Stimulated activated naive CD8-positive, alpha-beta T cell treated with anti-CD3 and anti-CD28 coated beads, Interleukin-15, Interleukin-2, amounts not matched to agents 100 U/mL and 50 U/mL, for 24 hours (primary cell): ENCODE results near the gene LIMS2.
A peak's percentile ranks its signal among the peaks of the same experiment; 100 is the strongest.

Experiments
- ATAC-seq: fragments of 150-1000 bp; cut with Tn5 transposase; one replicate; pipeline ENCODE4 v1.10.0; 2021
- DNase-seq: peaks from one replicate; pipeline ENCODE4 v3.0.0; 2021

The LIMS2 gene

GRCh38 chr2:127658641-127659407 is 16.5 kb downstream of the LIMS2 start:
- ATAC-seq (no peak), DNase-seq (no peak)

DNA sequence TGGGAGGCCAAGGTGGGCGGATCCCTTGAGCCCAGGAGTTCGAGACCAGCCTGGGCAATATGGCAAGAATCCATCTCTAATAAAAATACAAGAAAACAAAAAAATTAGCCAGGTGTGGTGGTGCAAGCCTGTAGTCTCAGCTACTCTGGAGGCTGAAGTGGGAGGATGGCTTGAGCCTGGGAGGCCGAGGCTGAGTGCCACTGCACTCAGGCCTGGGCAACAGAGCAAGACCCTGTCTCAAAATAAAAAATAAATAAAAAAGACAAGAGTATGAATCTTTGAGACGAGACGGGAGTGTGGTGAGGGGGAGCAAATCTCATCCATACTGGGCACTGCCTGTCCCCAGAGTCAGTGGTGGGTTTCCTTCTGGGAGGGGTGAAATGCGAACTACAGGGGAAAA is 17.2 kb downstream of the LIMS2 start:
- DNase-seq (no peak), ATAC-seq (no peak)

DNA sequence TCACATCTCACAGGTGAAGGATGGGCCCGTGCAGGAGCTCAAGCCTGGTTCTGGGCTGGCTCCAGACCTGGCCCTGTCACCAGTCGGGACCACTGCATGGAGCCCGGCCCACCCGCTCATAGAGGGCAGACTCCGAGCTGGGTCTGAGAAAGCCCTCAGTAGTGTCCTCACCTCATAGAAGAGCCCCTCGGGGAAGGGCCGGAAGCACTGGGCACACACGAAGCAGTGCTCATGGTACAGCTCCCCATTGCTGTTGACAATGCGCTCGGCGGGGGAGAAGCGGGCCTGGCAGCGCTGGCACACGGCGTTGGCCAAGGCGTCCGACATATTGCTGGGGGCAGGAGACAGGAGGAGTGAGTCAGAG is 18.1 kb downstream of the LIMS2 start:
- no peak for DNase-seq
- no peak for ATAC-seq

GRCh38 chr2:127656569-127657231 is 18.6 kb downstream of the LIMS2 start:
- DNase-seq (no peak), ATAC-seq (no peak)

- DNase-seq: no peak
- ATAC-seq: no peak
These were observed 19.9 kb downstream of the LIMS2 start for GRCh38 chr2:127655209-127656073.

DNA sequence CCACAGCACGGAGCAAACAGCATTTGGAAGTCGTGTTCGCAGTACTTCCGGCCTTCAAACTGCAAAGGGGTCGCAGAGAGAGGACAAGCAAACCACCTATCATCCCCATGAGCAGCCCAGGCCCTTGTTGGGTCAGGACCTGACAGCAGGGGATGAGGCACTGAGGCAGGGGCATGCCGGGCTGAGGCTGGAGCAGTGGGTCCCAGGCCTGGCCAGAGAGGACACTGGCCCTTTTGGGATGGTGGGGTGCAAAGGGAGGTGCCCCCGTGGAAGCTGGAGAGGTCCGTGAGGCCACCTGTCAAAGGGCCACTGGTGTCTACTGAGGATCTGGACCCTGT is 20.5 kb downstream of the LIMS2 start:
- no peak for ATAC-seq
- DNase-seq: no peak

DNA sequence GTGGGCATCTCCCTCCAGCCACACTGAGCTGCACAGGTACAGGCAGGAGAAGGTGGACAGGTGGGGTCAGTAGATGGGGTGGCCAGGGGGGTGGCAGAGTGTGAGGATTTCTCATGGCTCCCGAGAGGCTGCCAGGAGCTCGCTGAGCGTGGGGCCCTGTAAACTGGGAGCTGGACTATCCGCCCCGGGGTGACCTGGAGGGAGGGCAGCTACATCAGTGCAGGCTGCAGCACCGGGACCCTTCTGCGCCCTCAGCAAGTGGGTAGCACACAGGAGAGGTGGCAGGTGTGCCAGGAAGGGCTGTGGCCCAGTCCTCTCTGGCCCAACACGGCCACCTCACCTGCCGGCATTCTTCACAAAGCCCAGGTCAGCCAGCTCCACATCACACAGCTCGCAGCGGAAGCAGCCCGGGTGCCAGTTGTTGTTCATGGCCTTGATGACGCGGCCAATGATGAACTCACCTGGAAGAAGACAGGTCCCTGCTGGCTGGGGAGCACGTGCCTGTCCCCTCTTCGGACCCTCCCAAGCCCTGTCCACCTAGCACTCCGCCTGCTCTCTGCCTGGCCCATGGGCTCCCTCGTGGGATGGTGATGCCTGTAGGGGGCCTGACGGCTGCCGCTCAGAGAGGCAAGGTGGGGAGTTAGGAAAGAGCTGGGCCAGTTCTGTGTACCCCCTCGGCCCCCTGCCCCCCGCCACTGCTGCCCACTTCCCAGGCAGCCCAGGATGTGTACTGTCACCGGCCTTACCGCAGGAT is 21.1 kb downstream of the LIMS2 start:
- no peak for DNase-seq
- no peak for ATAC-seq

DNA sequence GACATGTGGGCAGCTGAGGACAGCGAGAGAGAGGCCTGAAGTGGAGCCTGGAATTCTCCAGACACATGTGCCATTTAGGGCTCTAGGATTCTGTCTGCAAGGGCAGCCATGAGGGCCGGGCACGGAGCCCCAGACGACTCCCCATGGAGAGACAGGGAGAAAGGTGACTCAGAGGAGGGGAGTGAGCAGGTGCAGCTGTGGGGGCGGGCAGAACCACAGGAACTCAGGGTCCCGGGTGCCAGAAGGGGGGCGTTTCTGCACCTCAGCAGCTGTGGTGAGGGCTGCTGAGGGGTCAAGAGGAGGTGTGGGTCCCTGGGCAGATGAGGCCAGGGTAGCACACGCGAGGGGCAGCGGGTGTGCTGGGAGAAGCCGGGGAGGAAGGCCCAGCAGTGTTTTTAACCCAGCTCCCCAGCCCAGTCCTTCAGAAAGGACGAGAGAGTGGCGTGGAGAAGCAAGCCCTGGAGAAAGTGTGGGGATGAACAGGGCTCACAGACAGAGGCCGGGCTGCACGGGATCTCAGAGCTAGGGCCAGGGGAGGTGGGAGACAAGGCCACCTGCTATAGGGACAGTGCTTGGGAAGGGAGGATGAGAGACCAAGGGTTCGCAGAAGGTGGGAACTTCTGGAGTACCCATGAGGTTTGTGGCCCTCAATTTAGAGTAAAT is 21.8 kb downstream of the LIMS2 start:
- DNase-seq: no peak
- no peak for ATAC-seq

DNA sequence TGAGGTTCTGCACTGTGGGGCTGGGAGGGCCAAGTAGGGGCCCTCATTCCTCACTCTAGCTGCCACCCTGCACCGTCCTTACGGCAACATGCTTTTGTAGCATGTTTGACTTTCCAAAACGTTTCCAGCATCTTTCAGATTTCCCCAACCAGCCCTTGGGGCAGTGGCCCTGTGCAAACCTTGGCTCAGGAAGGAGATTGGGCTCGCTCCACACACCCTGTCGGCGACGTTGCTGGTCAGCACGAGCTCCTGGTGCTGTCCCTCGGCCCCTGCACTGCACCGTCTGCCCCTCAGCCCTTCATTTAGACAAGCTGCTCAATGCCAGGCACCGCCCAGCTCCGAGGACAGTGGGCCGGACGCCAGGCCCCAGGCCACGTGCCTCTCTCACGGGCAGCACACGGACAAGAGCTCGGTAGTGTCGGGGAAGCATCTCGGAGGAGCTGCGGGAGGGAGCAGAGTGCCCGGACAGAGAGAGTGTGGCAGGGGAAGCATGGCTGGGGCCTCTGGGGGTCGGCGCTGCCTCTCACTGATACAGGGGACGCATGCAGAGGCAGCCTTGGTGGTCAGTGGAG is 22.5 kb downstream of the LIMS2 start:
- DNase-seq: no peak
- ATAC-seq: no peak

- no peak for DNase-seq
- no peak for ATAC-seq
These were observed 23.3 kb downstream of the LIMS2 start for GRCh38 chr2:127651971-127652550.

GRCh38 chr2:127651381-127651809 is 23.9 kb downstream of the LIMS2 start:
- ATAC-seq: no peak
- no peak for DNase-seq

DNA sequence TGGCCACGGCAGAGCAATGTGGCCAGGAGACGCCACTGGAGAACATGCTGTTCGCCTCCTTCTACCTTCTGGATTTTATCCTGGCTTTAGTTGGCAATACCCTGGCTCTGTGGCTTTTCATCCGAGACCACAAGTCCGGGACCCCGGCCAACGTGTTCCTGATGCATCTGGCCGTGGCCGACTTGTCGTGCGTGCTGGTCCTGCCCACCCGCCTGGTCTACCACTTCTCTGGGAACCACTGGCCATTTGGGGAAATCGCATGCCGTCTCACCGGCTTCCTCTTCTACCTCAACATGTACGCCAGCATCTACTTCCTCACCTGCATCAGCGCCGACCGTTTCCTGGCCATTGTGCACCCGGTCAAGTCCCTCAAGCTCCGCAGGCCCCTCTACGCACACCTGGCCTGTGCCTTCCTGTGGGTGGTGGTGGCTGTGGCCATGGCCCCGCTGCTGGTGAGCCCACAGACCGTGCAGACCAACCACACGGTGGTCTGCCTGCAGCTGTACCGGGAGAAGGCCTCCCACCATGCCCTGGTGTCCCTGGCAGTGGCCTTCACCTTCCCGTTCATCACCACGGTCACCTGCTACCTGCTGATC is 24.4 kb downstream of the LIMS2 start:
- no peak for DNase-seq
- no peak for ATAC-seq

- ATAC-seq (no peak), DNase-seq (no peak)
These were observed 25.1 kb downstream of the LIMS2 start for GRCh38 chr2:127650041-127650784.

- DNase-seq: peak; percentile 95
- ATAC-seq: peak; percentile 58
These were observed 25.7 kb downstream of the LIMS2 start for GRCh38 chr2:127649684-127650040.

DNA sequence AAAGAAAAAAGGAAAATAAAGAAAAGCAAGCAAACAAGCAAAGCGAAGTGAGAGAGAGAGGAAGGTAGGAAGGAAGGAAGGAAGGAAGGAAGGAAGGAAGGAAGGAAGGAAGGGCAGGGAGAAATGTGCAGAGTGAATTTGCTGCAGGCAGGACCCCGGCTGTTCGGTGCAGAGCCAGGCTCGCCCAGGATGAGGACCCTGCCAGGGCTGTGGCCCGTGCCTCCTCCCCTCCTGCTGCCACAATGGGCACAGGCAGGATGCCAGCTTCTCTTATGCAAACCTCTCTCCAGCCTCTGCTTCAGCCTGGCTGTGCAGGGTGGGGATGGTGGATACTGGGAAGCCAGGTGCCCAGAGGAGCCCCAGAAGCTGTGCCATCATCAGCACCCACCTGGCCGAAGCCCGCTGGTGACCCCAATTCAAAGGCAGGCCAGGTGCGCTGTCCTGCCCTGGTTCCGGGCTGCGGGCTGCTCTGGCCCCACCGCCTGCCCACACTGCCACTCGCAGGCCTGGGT is 26.2 kb downstream of the LIMS2 start:
- DNase-seq: no peak

GRCh38 chr2:127648321-127648720 is 27.0 kb downstream of the LIMS2 start:
- ATAC-seq (no peak), DNase-seq (no peak)

More for the DNA sequence above, 26.2 kb downstream of the LIMS2 start:
- ATAC-seq: peak; percentile 17

GRCh38 chr2:127647242-127648190 is 27.8 kb downstream of the LIMS2 start:
- no peak for ATAC-seq
- no peak for DNase-seq

DNA sequence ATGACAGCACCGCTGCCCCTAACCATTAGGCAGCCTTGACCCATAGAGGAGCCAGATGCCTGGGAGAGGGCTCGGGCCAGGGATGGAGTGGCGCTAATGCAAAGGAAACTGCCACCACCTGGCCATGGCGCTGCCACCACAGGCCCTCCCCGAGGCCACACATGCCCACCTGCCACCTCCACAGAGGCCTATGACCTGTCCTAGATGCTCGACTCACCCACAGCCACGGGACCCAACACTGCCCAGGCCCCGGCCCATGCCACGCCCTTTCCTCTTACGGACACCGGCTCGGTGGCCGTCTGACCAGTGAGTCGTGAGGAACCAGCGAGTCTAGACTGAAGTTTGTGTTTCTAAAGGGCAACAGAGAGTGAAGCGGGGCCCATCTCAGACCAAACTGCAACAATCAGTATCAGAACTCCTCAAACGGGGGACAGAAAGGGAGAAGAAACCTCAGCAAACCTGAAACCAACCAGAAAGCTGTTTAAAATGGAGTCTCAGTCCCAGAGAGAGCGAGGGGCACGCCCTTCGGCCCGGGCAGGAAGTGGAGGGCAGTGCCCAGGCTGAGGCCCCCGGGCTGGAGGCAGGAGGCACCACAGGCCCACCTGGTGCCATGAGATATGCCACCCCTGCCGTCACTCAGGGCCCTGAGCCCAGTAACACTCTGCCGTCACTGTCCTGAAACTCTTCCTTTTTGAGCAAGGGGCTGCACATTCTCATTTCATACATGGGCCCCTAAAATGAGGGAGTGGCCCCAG is 28.7 kb downstream of the LIMS2 start:
- DNase-seq: no peak
- no peak for ATAC-seq
